HuH-7.5 (cell line): ENCODE data around the gene RHOT2.
A peak's percentile ranks its signal among the peaks of the same experiment; 100 is the strongest.
"Not testable (repeated sequence)": the region's sequence is repeated elsewhere in the genome, so short reads cannot be mapped to it uniquely, and the experiment has no call there.

Experiments used
- DNase-seq: peaks from one replicate; pipeline ENCODE4 v3.0.0; 2011; ENCODE audit warnings: low spot score

Gene RHOT2

GRCh38 chr16:700684-701584, 33.0 kb downstream of the RHOT2 start:
- peak; percentile 75 for DNase-seq

- DNase-seq = no peak
These were observed 34.4 kb downstream of the RHOT2 start for GRCh38 chr16:702341-702740.

- DNase-seq = no peak
These were observed 35.5 kb downstream of the RHOT2 start for GRCh38 chr16:703406-703805.

GRCh38 chr16:704047-704446, 36.1 kb downstream of the RHOT2 start:
- DNase-seq = no peak

- DNase-seq = no peak
These were observed 36.8 kb downstream of the RHOT2 start for GRCh38 chr16:704552-705380.

- DNase-seq = no peak
These were observed 37.7 kb downstream of the RHOT2 start, which contains the start of gene FBXL16 for GRCh38 chr16:705431-706188. FBXL16 (minus strand) TSS chr16:705801; CDS start chr16:697405, 8,396 bp downstream.

- DNase-seq = no peak
These were observed 38.5 kb downstream of the RHOT2 start for GRCh38 chr16:706189-707061.

GRCh38 chr16:707062-707538, 39.2 kb downstream of the RHOT2 start:
- no peak for DNase-seq

- no peak for DNase-seq
These were observed 40.1 kb downstream of the RHOT2 start for GRCh38 chr16:708019-708418.

- DNase-seq = no peak
These were observed 41.0 kb downstream of the RHOT2 start for GRCh38 chr16:708959-709358.

GRCh38 chr16:709566-710499, 41.9 kb downstream of the RHOT2 start:
- DNase-seq = no peak

- no peak for DNase-seq
These were observed 42.7 kb downstream of the RHOT2 start for GRCh38 chr16:710500-711075.

GRCh38 chr16:711084-711483, 43.2 kb downstream of the RHOT2 start:
- no peak for DNase-seq

- peak; percentile 98 for DNase-seq
These were observed 43.8 kb downstream of the RHOT2 start for GRCh38 chr16:711548-712320.

- DNase-seq = not testable (repeated sequence)
These were observed 44.9 kb downstream of the RHOT2 start for GRCh38 chr16:712740-713250.

GRCh38 chr16:714079-714478, 46.1 kb downstream of the RHOT2 start:
- DNase-seq = no peak

GRCh38 chr16:714558-715476, 46.9 kb downstream of the RHOT2 start, which contains the start of gene METRN:
METRN (plus strand) TSS chr16:715118; CDS start chr16:715290, 172 bp downstream.
- peak; percentile 93 for DNase-seq
